Activated T-cell treated with anti-CD3 and anti-CD28 coated beads for 48 hours (primary cell): Measurements from ENCODE around the gene AGAP1.

Experiments
- DNase-seq: peaks from one replicate; pipeline ENCODE4 v3.0.0-alpha.2; 2020; ENCODE audit warnings: low read depth

AGAP1 gene

GRCh38 chr2:235609321-235609720 lies 115.5 kb downstream of the AGAP1 start:
- no peak for DNase-seq

DNA sequence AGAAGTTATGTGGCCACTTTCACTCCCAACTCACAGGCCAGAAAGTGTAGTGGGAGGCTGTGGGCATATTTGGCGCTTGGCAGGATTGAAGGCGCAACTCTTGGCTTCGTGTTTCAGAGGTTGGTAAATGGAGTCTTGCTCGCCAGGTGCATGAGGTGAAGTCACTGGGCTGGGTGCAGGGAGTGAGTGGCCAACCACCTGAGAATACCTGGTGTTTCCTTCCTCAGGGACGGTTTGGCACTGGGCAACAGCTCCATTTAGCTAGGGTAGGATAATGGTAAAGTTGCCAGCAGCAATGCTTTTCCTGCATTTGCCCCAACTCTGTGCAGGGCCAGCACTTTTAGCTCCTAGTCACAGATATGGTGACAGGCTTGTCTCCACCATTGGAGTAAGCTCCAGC lies 115.9 kb downstream of the AGAP1 start:
- no peak for DNase-seq

DNA sequence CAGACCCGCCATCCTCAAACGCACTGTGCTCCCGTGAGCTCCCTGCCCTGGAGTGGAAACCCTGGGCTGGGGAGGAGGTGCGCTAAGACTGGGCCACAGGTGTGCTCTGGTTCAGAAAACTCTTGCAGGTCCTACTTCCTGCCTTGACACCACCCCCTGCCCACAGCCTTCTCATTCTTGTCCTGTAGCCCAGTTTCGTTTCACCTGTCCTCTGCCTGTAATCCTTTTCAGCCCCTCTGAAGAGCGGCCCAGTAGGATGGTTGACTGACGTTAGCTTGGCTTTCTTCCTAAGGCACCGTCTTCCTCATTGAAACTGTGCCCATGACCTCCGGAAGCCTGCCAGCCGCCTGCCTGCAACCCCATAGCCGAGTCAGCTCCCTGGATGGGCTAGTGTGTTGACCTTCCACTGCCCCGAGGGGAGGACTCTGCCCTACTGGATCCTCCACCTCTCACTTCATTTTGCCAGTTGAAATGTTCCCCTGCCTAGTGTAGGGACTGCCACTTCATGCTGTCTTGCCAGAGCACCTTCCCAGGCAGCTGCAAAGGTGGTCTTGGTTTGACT lies 116.9 kb downstream of the AGAP1 start:
- no peak for DNase-seq

GRCh38 chr2:235611349-235611748 lies 117.5 kb downstream of the AGAP1 start:
- no peak for DNase-seq

DNA sequence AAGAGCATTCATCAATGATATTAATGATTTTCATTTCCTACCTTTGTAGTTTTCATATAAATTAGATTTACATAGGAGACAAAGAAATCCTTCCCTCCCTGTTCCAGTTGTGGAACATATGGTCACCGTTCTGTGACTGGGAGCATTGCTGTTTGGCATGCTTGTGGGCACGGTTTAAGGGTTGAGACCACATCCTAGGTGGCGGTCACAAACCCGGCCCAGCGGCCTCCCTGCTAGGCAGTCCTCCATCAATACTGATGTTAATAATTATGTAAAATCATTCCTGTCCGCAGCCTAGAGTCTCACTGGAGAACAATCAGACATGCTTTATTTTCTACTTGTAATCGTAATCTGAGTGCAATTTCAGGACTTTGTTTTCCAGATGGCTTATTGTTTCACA lies 117.9 kb downstream of the AGAP1 start:
- DNase-seq = no peak

- no peak for DNase-seq
Measured at GRCh38 chr2:235612181-235612950, 118.5 kb downstream of the AGAP1 start.

DNA sequence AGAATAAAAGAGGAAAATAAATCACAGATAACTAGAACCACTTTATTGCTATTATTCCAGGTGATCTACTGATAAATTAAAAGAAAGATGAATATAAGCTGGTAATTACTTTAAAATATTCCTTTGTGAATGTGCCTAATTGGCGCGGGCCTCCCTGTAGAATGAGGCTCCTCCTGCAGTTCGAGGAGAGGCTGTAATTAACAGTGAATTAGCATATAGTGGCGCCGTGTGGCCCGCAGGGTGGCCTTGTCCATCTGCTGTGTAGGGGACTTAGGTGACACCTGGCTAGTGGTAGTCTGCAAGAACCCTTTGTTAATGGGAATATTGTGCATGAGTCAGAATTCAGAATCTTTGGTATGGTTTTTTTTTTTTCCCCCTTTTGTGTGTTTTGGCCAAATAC lies 119.8 kb downstream of the AGAP1 start:
- DNase-seq = no peak

DNA sequence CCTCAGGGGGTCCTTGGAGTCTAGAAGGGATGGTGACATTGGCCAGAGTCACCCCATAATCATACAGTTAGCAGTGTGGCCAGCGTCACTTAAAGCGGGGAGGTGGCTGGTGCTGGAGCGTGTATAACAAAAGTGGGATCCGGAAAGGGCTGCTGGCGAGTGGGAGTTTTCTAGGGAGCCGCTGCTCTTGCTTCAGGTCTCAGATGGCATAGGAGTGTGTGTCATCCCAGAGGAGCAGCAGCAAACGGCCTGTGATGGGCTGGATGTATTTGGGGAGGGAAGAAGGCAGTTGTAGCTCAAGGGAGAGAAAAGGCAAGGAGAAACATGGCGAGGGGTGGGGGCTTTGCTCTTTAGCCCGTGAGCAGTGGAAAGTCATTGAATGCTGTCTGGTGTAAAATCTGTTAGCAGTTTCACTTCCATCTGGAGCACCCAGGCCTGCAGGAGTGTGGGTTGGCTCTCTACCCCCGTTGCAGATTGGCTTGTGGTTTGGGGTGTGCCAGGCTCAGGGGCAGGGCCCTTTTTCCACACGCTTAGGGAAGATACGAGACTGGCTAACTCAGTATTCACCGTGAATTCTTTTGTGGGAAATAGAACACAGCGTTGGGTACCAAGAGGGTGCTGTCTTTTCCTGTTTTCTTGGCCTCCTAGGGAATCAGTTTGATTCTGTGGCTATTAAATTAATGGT lies 120.5 kb downstream of the AGAP1 start:
- DNase-seq = no peak

DNA sequence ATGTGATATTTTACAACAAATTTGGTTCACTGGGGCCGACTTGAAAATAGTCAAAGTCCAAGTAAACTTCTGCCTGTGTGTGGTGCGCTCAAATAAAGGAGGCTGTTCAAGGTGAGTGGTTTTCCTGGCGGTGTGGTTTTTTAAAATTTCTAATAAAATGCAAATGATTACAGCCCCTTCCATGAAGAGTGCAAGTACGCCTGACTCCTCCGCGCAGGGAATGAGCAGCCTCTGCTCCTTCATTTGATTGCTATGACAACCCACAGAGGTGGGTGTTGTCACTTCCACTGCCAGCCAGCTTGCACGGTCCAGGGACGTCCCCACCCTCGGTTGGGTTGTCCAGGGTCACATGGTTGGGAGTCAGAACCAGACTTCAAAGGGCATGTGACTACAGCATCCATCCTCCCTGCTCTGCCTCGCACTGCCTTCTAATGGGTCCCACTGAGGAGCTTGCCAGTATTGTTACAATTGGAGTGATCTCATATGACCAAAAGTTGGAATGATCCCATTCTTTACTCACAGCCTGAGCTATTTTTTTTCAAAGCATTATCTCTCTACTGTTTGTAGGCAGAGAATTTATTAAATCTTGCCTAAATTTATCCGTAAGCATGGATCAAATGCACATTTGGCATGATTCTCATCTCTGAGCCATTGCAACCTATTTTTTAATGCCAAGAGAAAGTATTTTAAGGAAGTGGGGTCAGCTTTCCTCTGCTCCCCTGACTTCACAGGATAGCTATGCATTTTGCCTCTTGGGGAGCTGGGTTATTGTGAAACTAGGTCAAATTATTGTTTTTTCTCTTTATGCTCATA lies 121.3 kb downstream of the AGAP1 start:
- DNase-seq = no peak

DNA sequence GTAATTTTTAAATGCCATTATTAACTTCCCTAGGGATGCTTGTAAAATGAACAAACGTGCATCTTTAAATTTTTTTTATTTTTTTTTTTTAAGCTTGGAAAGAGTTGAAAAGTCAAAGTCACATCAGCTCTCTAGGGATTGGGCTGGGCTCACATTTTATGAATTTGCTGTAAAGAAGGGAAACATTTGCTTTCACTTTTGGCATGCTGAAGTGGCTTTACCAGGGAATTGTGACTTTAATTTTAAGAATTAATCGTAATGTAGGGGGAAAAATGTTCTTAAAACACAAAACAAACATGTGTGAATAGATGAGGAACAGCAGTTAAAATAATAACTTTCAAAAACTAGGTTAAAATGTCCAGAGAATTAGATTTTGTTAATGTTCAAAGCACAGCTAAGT lies 123.0 kb downstream of the AGAP1 start:
- no peak for DNase-seq

- no peak for DNase-seq
Measured at GRCh38 chr2:235618039-235618438, 124.2 kb downstream of the AGAP1 start.

DNA sequence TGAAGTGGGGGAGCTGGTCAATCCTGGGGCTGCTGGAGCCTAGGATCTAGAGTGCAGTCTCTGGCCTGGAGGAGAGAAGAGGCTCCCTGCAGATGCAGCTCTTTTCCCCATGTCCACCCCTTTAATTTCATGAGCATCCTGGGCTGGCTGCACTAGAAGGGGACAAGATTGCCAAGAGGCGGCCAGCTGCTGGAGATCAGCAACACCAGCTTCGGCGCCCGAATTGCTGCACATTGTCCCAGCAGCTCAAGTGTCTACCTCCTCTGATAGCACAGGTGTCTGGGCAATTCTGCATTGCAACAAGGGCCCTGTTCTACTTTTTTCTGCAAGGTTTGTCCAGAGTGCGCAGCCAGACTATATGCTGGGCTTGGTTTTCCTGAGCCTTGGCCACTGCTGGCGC lies 125.7 kb downstream of the AGAP1 start:
- no peak for DNase-seq

DNA sequence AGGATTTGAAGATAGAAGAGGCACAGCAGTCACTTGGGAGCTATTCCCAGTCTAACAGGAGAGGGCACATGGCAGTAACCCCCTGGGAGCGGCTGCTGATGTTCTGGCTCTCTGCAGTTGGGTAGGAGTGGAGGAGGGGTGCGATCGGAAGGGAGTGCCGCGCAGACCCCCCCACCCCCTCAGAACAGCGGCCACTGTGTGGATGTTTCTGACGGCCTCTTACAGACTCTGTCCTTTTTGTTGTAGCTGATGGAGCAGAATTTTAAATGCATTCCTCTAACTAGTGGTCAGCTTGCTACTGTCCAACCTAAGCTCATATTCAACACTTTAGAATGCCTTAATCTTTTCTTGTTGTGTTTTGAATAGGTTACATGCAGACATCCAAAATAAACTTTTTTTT lies 127.9 kb downstream of the AGAP1 start:
- no peak for DNase-seq

- no peak for DNase-seq
Measured at GRCh38 chr2:235623111-235623510, 129.3 kb downstream of the AGAP1 start.

DNA sequence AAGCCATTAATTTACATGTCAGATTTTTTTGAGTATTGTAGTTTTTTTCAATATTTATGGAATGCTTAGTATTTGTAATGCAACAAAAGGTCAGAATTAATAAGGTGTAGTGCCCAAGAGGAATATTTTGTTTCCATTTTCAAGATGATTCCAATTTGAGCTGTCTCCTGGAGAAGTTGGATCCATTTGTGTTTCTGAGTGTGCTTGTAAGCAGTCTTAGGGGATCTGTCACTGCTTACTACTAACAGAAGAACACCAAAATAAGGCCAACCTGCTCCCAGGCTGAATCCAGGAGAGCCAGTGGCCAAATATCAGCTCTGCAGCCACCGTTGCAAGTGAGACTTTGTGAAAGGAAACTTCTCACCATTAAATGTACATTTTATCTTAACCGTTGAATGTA lies 129.9 kb downstream of the AGAP1 start:
- no peak for DNase-seq

GRCh38 chr2:235626658-235627057 lies 132.8 kb downstream of the AGAP1 start:
- DNase-seq = no peak

DNA sequence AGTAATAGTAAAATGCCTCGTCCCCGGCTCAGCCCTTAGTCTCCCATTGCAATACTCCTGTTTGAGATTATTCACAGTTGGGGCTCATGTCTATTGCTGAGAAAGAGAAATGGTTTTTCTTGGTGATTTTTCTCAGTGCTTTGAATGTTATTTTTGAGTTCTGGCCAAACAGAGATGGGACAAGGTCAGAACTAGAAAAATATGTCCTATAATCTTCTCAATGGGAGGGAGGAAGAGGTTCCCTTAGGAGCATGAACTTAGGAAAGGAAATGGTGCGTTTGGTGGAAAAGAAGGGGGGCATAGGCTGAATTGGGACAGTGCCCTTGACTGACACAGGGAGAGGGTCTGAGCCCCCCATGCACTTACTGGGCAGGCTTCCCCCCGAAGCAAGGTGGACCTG lies 133.8 kb downstream of the AGAP1 start:
- DNase-seq = no peak

DNA sequence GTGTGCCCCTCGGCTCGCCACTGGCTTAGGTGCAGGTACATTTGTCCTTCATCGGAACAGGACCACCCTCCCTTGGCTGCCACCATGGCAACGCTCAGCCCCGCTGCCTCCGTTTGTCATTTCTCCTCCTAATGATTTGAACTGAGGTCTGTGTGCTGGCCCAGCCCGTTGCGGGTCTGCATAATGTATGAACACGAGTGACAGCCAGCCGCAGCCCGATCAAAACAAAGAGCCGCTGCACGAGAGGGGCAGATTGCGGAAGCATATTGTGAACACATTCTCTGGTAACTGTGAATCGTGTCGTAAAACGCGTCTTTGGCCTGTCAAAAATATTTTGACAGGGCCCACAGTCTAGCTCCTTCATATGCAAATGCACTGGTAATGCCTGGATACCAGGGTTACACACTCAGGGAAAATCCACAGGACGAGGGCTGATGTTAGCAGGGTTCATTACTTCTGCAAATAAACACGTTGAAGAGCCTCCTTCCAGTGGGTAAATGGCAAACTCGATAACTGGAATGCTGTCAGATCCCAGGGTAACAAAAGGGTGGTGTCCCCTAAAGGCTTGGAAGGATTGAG lies 137.0 kb downstream of the AGAP1 start:
- DNase-seq = no peak

GRCh38 chr2:235634435-235635158 lies 140.8 kb downstream of the AGAP1 start:
- no peak for DNase-seq

GRCh38 chr2:235636546-235636945 lies 142.7 kb downstream of the AGAP1 start:
- no peak for DNase-seq

DNA sequence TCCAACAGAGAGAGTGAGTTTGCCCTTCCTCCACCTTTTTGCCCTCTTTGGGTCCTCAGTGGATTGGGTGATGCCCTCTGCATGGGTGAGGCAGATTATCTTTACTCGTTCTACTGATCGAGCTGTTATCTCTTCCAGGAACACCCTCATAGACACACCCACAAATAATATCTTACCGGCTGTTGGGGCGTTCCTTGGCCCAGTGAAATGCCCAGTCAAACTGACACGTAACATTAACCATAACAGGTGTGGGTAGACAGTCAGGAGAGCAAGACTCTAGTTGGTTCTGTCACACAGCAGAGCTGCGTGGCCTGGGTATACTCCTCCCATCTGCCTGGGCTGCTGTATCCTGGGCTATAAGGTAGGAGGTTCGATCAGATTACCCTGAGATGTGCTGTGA lies 144.1 kb downstream of the AGAP1 start:
- DNase-seq = no peak
